Measurements from ENCODE around the gene SLC8A1.

Gene SLC8A1

DNA sequence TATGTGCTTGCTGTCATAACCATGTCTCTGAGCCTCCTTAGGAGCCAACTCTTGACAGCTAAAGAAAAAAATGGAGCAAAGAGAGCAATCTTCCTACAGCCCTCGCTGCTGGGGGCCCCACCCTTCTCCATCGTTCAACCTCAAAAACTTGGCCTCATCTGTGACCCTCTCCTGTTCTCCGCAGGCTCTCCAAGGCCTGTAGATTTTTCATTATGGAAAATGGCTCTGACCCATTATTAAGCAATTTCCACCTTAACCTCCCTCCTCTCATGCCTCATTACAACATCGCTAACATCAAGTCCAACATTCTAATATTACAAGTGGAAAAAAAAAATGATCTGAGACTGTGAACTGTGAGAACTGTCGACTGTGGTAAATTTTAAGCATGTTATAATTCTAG, 98.7 kb downstream of the SLC8A1 start:
- DNase-seq (ENCODE audit: low read depth in 2 of 2): no peak

DNA sequence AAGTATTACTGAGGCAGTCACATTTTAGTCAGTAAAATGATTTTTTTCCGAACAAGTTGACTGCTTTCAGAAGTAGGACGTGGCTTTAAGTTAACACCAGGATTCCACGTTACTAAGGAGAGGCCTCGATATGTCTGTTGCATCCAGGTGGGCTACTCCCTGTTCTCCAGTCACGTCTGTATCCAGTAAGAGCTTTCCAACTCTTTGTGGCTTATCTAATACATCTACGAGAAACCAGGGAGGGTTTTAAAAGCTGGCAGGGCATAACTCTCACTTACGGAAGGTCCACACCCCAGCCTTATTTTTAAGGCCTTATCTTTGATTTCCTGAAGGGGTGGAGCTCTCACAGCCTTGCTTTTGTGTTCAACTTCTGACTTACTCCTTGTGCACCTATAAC, 99.2 kb downstream of the SLC8A1 start:
- no peak for DNase-seq (ENCODE audit: low read depth in 2 of 2)

DNA sequence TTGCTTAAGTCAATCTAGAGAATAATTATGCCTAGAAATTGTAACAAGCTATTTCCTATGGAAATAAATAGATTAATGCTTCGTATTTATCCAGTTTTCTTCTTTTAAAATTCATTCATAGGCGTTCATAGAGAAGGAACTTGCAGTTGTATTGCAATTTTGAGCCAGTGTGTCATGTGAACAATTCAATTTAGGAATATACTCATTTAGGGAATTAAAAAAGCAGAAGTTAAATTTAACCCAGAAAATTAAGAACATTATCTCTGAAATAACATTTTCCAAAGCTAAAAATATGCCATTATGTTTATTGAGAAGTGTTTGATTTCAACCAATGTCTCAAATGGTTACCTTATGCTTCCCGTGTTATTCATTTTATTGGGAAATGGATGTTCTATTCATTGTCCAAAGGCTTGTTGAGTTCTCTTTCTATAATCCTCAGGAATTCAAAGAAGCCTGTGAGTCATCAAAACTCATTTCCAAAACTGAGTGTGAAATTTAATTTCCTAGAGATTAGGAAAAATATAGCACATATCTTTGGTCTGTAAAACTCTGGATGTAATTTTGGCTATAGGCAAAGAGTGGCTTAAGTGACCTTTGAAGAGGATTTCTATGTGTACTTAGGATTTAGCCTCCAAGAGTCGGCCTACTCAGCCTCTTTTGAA, 99.7 kb downstream of the SLC8A1 start:
- DNase-seq (ENCODE audit: low read depth in 2 of 2): no peak

DNA sequence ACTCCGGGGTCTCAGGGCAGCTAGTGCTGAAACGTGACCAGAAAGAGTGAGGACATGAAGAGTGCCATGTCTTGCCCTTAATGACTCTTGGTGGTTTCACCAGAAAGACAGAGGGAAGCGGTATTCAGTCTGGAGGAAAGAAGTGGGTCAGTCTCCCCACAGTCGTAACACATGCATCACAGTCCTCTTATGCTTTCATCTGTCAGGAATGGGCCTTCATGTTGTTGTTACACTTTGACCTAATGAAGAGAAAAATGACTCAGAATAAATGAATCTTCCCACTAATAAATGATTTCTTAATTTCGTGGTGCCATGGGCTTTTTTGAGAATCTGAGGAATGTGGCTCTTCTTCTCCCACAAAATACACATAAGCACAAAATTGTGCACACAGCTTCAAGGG, 103.2 kb downstream of the SLC8A1 start:
- no peak for DNase-seq (ENCODE audit: low read depth in 2 of 2)

DNA sequence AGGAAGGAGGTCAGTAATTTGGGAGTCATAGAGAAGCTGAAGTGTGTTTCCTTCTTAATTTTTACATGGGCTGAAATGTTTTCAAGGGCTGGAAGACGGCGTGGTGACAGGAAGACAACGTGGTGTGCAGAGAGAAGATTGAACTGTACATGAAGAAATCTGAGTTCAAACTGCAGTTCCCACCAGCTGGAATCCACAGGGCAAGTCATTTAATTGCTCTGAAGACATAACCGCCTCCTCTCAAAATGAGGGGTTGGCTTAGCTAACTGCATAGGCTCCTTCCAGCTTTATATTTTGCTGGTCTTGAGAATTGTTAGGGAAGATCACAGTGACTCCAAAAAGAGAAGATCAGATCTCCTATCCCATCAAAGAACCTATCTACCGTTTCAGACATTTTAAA, 103.9 kb downstream of the SLC8A1 start:
- no peak for DNase-seq (ENCODE audit: low read depth in 2 of 2)

DNA sequence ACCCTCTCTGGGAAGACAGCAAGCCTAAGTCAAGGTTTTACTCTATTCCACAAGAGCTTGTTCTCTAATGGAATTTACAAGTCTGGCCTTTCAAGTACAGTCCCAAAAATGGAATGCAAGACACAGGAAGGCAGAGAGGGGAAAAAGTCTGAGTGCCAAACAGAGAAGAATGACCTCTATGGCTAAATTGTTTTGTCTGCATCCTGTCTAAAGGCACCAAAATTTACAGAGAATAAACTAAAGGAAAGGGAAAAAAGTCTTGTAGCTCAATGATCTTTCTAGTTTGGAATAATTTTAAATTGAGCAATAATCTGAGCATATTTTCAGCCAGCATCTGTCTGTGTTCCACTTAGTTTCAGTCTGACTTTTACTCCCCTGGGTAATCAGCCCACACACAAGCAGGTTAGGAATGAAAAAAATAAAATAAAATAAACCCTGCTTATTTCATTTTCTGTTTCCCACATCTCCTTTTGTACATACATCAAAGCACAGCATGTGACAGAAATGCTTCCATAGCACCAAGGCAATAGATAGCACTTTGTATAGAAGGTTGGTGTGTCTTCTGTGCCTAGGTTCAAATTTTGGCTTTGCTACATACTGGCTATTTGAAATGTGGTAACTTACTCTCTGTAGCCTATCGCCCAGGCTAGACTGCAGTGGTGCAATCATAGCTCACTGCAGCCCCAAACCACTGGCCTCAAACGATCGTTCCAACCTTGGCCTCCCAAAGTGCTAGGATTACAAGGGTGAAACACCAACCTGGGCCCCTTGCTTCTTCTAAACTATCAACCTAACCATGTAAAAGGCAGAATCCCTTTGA, 105.1 kb downstream of the SLC8A1 start:
- DNase-seq (ENCODE audit: low read depth in 2 of 2): no peak

DNA sequence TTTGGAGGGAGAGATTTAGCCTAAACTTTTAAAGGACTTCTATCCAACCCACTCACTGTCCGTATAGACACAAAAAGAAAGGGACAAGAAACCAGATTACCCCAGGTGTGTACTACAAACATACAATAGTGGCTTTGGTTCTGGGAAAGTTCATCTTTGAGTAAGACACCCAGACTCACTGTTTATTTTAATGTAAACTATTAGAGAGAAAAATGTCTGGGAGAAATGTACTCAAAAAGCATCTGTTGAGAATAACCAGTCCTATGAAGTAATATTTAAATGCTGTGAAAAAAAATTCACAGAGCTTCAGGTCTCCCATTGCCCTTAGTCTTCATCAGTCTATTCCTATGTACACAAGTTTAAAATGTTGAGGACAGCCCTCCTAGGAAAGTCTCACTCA, 107.5 kb downstream of the SLC8A1 start:
- DNase-seq (ENCODE audit: low read depth in 2 of 2): no peak

DNA sequence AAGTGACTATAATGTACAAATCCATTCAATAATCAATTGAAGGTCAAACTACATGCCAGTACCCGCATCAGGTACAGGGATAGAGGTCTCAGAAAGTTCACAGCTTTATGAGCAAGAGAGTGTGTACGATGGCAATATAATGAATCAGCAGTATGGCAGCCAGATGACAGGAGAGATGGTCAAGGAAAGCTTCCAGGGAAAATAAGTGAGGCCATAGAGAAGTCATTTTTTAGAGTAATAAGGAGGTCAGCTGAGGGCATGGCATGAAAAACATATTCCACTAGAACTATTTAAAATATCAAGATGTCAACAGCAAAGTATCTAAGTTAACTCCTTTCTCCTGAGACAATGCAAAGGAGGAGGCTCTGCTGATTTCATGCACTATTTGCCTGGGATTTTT, 108.0 kb downstream of the SLC8A1 start:
- no peak for DNase-seq (ENCODE audit: low read depth in 2 of 2)

DNA sequence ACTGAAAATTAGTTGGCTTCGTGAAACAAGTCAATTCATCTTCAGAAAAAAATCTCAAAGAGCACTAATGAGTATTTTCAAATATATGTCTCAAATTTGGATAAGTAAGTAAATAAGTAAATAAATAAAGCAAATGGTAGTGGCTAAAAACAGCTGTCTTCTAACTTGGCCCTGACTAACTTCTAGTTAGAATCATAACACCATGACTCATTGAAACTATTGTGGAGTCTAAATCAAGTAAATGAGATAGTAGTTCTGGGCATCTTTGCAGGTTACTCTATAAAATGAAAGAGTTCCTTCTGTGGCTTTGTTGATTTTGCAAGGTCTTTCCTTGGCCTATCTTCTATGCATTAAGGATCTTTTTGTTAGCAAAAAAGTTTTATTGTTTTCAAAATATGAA, 110.7 kb downstream of the SLC8A1 start:
- DNase-seq (ENCODE audit: low read depth in 2 of 2): no peak

DNA sequence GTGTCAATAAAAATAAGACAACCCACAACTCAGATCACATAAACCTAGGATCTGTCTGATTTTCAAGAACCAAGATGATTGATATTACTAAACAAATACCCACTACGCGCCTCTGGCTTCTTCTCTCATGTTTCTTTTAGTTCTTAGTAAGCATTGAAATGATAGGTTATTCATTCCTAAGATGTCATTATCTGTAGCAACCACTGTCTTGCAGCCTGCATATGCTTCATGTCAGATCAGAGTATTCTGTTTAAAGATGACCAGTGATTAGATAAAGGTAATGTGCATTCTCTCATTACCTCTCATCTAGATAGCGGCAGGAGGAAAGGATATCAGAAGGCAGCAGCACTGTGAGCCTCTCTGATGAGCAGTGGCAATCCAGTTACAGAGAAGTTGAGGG, 112.9 kb downstream of the SLC8A1 start:
- DNase-seq (ENCODE audit: low read depth in 2 of 2): no peak

DNA sequence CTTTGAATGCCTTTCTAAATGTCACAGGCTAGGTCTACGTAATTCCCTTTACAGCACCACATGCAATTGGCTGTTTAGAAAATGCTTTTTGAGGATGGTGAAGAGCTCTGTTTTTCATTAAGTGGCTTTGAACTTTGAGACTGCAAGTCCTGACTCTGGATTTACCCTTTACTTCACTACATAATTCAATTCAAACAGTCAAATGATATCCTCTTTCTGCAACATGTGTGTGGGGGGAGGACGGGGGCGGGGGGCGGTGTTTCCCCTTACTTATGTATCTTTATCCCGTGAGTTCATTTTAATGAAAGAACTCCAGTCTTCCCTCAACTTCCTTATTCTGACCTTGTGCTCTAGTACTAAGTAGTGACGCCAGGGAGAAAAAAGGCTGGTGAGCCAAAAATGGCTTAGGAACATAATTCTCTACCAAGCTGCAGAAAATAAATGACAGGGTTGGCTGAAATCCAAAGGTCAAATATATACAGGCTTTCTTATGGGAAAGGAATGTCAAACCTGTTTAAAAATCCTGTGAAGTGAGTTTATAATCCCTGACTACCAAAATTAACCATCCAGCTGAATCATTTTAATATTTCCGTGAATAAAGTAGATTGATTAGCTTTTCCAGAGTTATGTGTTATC, 119.6 kb downstream of the SLC8A1 start:
- DNase-seq (ENCODE audit: low read depth in 2 of 2): no peak

DNA sequence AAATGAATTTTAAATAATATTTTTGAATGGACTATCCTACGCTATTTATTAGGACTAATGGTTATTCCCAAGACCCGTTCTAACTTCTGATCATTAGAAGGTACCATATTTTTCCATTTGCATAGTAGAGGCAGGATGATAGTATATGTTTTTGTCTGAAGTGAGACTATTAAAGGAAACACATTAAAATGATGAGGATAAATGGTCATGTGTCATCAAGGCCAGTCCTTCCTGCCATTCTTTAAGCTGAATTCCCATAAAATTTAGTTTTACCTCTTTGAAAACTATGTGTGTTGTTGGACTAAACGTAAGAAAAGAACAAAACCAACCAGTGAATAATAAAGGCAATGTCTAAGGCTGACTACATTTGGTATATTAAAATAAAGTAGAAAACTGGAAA, 121.8 kb downstream of the SLC8A1 start:
- no peak for DNase-seq (ENCODE audit: low read depth in 2 of 2)

DNA sequence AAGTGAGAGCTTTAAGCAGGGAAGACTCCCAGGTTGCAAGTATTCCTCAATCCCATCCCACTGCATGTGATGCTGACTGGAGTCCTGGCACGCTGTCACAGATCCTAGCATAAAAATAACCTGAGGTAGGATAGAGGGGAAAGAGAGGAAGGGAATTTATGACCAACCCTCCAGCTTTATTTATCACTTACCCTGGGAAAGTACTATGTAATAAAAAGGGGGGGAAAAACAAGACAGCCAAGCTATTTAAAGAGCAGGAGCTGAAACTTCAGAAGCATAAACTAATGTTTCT, 122.2 kb downstream of the SLC8A1 start:
- no peak for DNase-seq (ENCODE audit: low read depth in 2 of 2)

DNA sequence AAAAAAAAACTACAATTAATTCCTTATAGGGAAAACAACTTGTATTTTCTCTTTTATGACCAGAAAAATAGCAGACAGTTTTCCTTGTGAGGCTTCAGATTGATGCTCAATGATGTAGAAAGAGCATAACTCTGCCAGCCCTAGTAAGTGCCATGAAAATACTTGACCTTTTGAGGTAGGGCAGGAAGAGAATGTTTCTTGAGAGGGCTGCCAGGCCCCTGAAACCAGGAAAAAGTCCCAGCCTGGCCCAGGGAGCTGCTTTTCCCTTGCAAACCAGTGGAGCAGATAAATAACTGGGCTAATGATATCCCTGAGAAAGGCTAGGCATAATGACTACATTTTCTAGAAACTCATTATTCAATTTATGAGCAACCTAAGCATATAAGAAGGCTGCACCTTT, 126.8 kb downstream of the SLC8A1 start:
- DNase-seq (ENCODE audit: low read depth in 2 of 2): no peak

DNA sequence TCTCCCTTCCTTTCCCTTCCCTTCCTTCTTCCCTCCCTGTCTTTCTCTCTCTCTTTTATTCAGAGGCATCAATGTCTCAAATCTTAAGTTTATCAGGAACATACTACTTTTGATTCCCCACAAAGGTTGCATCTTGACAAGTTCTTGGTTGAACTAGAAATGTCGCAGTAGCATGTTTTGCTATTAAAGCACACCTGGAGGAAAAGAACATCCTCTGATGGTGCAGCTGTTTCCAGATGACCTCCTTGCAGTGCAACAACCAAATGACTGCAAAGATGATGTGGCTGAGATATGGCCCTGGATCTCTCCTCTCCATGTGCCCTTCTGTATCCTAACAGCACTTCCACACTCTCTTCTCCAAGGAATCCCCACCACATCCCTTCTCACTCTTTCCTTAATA, 127.2 kb downstream of the SLC8A1 start:
- DNase-seq (ENCODE audit: low read depth in 2 of 2): no peak

DNA sequence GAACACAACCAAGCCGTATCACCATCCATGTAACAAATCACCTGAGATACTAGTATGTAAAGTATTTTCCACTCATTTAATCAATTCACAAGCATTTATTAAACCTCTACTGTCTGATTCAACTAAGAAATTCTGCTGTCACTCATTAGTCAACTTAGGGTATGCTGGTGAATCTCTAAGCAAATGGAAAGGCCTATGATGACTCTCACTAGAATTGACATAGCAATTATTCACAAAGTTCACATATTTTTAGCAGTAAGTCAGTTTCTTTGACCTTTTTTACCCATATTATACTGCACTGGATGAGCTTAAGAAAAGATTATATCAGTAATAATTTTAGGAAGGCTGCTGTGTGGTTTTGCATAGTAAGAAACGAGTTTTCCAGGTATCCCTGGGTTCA, 130.1 kb downstream of the SLC8A1 start:
- no peak for DNase-seq (ENCODE audit: low read depth in 2 of 2)

DNA sequence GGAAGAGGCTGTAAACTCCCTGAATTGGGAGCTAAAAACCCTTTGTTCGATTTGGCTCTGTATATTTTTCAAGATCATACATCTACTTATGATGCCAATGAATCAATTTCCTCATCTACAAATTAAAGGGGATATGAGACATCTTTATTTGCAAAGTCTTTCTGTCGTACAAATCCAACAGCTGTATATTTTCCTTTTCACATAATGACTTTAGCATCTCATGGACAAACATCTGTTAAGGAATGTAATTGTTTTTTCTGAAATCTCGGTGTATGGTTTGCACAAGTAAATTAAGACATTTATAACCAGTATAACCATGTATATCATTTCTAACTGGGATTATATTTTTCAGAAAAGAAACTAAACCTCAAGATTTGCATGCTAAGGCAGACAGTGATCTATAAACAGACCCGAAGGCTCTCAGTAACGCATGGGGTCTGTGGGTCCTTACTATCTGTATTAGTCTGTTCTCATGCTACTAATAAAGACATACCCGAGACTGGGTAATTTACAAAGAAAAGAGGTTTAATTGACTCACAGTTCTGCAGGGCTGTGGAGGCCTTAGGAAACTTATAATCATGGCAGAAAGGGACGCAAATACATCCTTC, 130.8 kb downstream of the SLC8A1 start:
- no peak for DNase-seq (ENCODE audit: low read depth in 2 of 2)

DNA sequence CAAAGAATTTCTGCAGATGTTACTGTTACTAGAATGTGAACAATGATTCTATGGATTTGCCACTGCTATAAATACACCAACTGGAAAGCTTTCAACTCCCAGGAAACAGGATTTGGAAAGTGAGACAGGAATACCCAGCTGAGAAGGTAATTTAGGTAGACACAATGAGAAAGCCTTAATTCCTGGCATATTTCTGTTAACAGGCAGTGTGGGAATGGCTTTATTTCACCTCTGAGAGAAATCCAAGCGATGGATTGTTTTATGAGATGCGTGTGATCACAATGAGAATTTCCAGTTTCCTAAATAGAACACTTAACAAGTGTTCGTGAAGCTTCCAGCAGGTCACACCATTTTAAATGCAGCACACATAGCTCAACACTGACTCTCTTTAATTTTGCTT, 133.0 kb downstream of the SLC8A1 start:
- no peak for DNase-seq (ENCODE audit: low read depth in 2 of 2)

DNA sequence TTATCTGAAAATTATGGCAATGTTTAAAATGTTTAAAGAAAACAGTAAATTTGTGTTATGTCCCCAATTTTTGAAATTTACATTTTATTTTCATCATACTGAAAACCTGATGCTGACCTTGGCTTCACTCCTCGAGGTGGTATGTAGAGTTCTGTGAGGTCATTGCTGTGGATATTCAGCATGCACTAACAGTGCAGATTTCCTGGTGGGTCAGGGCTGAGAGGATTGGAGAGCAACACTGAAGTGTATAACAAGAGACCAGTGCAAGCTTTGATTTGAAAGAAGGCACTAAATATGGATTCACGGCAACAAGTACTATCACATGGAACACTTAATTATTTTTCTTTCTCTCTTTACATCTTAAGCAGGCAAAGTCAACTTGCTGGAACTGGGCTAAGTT, 134.1 kb downstream of the SLC8A1 start:
- DNase-seq (ENCODE audit: low read depth in 2 of 2): no peak

DNA sequence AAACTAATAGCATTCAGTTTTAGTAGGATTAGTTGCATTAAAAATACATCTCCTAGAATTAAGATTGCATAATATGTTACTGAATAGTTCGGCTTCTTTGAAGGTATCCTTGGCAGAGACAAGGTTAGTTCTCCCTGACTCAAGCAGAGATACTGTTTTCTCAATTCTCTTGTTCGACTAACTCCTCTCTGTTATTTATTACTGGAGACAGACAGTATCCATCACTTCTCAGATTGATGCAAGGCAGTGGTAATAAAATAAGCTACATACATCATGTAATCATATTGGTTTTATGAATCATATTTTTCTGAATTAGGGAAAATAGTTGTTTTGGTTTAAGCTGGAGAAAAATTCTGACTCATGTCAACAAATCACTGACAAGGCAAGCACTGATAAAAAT, 134.8 kb downstream of the SLC8A1 start:
- DNase-seq (ENCODE audit: low read depth in 2 of 2): no peak

DNA sequence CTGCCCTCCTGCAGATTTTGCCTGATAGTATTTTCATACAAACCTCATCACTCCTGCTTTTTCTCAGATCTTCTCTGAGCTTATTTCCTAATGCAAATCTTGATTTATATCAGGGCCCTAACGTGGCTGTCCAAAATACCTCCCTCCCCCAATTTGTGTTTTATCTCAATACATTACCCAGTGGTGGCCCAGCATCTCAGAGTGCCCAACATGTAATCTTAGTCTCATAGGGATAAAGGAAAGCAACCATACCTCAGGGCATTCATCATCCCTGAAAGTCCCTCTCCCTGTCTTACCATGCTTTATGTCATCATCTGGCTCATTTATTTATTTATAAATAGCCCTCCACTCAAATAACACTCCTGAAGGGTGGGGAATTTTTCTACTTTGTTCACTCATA, 135.3 kb downstream of the SLC8A1 start:
- no peak for DNase-seq (ENCODE audit: low read depth in 2 of 2)

DNA sequence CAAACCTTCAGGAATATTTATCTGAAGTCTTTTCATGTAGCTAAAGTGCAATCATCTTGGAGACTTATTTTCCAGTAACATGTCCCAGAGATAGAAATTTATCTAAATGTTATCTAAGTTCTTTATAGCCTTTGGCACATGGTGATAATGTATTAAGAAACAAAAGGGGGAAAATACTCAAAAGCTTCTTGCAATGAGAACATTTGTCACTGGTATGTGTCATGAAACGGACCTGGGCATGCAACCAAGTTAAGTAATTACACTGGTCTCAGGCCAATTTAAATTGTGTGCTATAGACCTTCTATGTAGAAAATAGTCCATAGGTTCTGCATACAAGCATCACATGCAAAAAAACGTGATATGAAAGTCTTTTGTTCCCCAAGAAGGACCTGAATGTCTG, 136.2 kb downstream of the SLC8A1 start:
- no peak for DNase-seq (ENCODE audit: low read depth in 2 of 2)

DNA sequence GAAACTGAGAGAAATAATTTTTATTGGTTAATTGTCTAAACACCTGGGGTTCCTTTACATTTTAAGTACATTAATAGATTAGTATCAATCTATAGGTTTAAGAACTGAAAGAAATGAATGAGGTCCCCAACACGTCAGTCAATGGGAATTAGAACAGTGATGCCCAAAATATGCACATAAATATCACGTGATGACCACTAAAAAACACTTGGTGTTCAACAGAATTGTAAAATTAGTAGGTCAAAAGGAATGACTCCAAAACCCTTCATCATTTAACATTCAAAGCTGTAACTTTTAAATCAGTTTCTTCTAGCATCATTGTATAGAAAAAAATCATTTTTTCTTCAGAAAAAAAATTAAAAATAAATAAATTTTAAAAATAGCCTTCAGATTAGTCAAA, 140.9 kb downstream of the SLC8A1 start:
- DNase-seq (ENCODE audit: low read depth in 2 of 2): no peak

Measured in stimulated activated CD8-positive, alpha-beta memory T cell treated with anti-CD3 and anti-CD28 coated beads, Interleukin-7, amount 100 ng/mL, for 1 hour (primary cell).